ENCODE data around the gene IGFBP4. TPM values are rescaled to one million over a fixed set of nuclear protein-coding genes. Genes with fewer than 3 reads are reported as not detected.
"Not testable (repeated sequence)": the region's sequence is repeated elsewhere in the genome, so short reads cannot be mapped to it uniquely, and the experiment has no call there.

IGFBP4 gene
- total RNA-seq = 83.9 and 84.3 TPM in 2 replicates

- intact Hi-C loops (cut with micrococcal nuclease) = loop anchor here (1.0 kb wide), 3 partner anchors 25 to 85 kb away; no protein-coding TSS in a partner anchor
- Mint-ChIP-seq H3K27ac (peak within 1 kb of the TSS; percentile 90), H3K4me1 (ENCODE audit: low read depth) (peaks cover 62% of the 10 kb centered on the region), H3K9me3 (no peaks in the 10 kb centered on the region), H3K4me3 (peak within 1 kb of the TSS; percentile 80), H3K36me3 (ENCODE audit: low read depth) (no peaks in the 10 kb centered on the region), H3K27me3 (ENCODE audit: insufficient read depth) (peaks cover 7% of the 10 kb centered on the region)
- peak; percentile 63 for DNase-seq (ENCODE audit: low spot score)
Observed at GRCh38 chr17:40443196-40443987, at the start of gene IGFBP4. TSS of gene IGFBP4 (plus strand) at chr17:40443450. CDS start at chr17:40443736, 286 bp downstream.

- H3K27ac Mint-ChIP-seq = no peak overlapping the region
- H3K27me3 Mint-ChIP-seq (ENCODE audit: insufficient read depth) = no peaks in the 10 kb centered on the region
- no peaks in the 10 kb centered on the region for H3K9me3 Mint-ChIP-seq
- DNase-seq (ENCODE audit: low spot score) = no peak
- intact Hi-C loops (cut with micrococcal nuclease) = loop anchor here (1.0 kb wide), 4 partner anchors 16 to 161 kb away; partner anchors contain the start of gene IGFBP4
- H3K4me3 Mint-ChIP-seq = no peak overlapping the region
- peaks cover 55% of the 10 kb centered on the region for H3K36me3 Mint-ChIP-seq (ENCODE audit: low read depth)
- H3K4me1 Mint-ChIP-seq (ENCODE audit: low read depth) = peaks cover 42% of the 10 kb centered on the region
Observed at GRCh38 chr17:40399185-40399584, 44.1 kb upstream of the IGFBP4 start.

GRCh38 chr17:40402668-40403067 is 40.6 kb upstream of the IGFBP4 start:
- Mint-ChIP-seq H3K36me3 (ENCODE audit: low read depth) (peaks cover 60% of the 10 kb centered on the region), H3K27ac (peak overlapping the region; percentile 54), H3K4me1 (ENCODE audit: low read depth) (peaks cover 39% of the 10 kb centered on the region), H3K4me3 (no peak overlapping the region), H3K27me3 (ENCODE audit: insufficient read depth) (no peaks in the 10 kb centered on the region), H3K9me3 (no peaks in the 10 kb centered on the region)
- no peak for DNase-seq (ENCODE audit: low spot score)
- intact Hi-C loops (cut with micrococcal nuclease) = loop anchor here (1.0 to 5.0 kb wide), 2 partner anchors 13 to 75 kb away; no protein-coding TSS in a partner anchor

GRCh38 chr17:40404003-40404402 is 39.2 kb upstream of the IGFBP4 start:
- H3K4me3 Mint-ChIP-seq = no peak overlapping the region
- H3K27ac Mint-ChIP-seq = no peak overlapping the region
- DNase-seq (ENCODE audit: low spot score) = no peak
- peaks cover 39% of the 10 kb centered on the region for H3K4me1 Mint-ChIP-seq (ENCODE audit: low read depth)
- intact Hi-C loops (cut with micrococcal nuclease) = loop anchor here (5.0 kb wide), 1 partner anchor 73 kb away; no protein-coding TSS in a partner anchor
- H3K9me3 Mint-ChIP-seq = no peaks in the 10 kb centered on the region
- H3K27me3 Mint-ChIP-seq (ENCODE audit: insufficient read depth) = no peaks in the 10 kb centered on the region
- peaks cover 52% of the 10 kb centered on the region for H3K36me3 Mint-ChIP-seq (ENCODE audit: low read depth)

- Mint-ChIP-seq H3K9me3 (no peaks in the 10 kb centered on the region), H3K4me1 (ENCODE audit: low read depth) (peaks cover 34% of the 10 kb centered on the region)
Observed at GRCh38 chr17:40407460-40407859, 35.8 kb upstream of the IGFBP4 start.

GRCh38 chr17:40409540-40409939 is 33.7 kb upstream of the IGFBP4 start:
- Mint-ChIP-seq H3K36me3 (ENCODE audit: low read depth) (peaks cover 44% of the 10 kb centered on the region), H3K4me1 (ENCODE audit: low read depth) (peaks cover 27% of the 10 kb centered on the region)
- DNase-seq (ENCODE audit: low spot score); H3K27me3 Mint-ChIP-seq (ENCODE audit: insufficient read depth); H3K27ac Mint-ChIP-seq; H3K9me3 Mint-ChIP-seq; intact Hi-C loops (cut with micrococcal nuclease); H3K4me3 Mint-ChIP-seq: not testable (repeated sequence)

More at GRCh38 chr17:40407460-40407859, 35.8 kb upstream of the IGFBP4 start:
- H3K27me3 Mint-ChIP-seq (ENCODE audit: insufficient read depth) = no peaks in the 10 kb centered on the region
- no peak for DNase-seq (ENCODE audit: low spot score)
- H3K36me3 Mint-ChIP-seq (ENCODE audit: low read depth) = peaks cover 49% of the 10 kb centered on the region
- H3K4me3 Mint-ChIP-seq = no peak overlapping the region
- H3K27ac Mint-ChIP-seq = no peak overlapping the region
- intact Hi-C loops (cut with micrococcal nuclease) = no loop called here

- Mint-ChIP-seq H3K4me1 (ENCODE audit: low read depth) (peaks cover 27% of the 10 kb centered on the region), H3K27ac (no peak overlapping the region), H3K9me3 (no peaks in the 10 kb centered on the region), H3K27me3 (ENCODE audit: insufficient read depth) (no peaks in the 10 kb centered on the region), H3K36me3 (ENCODE audit: low read depth) (peaks cover 41% of the 10 kb centered on the region), H3K4me3 (no peak overlapping the region)
- intact Hi-C loops (cut with micrococcal nuclease) = no loop called here
- DNase-seq (ENCODE audit: low spot score) = no peak
Observed at GRCh38 chr17:40410082-40410481, 33.2 kb upstream of the IGFBP4 start.

- Mint-ChIP-seq H3K4me3 (no peak overlapping the region), H3K27me3 (ENCODE audit: insufficient read depth) (no peaks in the 10 kb centered on the region), H3K4me1 (ENCODE audit: low read depth) (peaks cover 43% of the 10 kb centered on the region), H3K9me3 (no peaks in the 10 kb centered on the region), H3K36me3 (ENCODE audit: low read depth) (peaks cover 40% of the 10 kb centered on the region), H3K27ac (peak overlapping the region; percentile 31)
- DNase-seq (ENCODE audit: low spot score) = no peak
- intact Hi-C loops (cut with micrococcal nuclease) = no loop called here
Observed at GRCh38 chr17:40411821-40412220, 31.4 kb upstream of the IGFBP4 start.

GRCh38 chr17:40412880-40413279 is 30.4 kb upstream of the IGFBP4 start:
- peaks cover 47% of the 10 kb centered on the region for H3K4me1 Mint-ChIP-seq (ENCODE audit: low read depth)
- DNase-seq (ENCODE audit: low spot score) = no peak
- no peaks in the 10 kb centered on the region for H3K27me3 Mint-ChIP-seq (ENCODE audit: insufficient read depth)
- no peak overlapping the region for H3K4me3 Mint-ChIP-seq
- intact Hi-C loops (cut with micrococcal nuclease) = no loop called here
- H3K36me3 Mint-ChIP-seq (ENCODE audit: low read depth) = peaks cover 37% of the 10 kb centered on the region
- H3K9me3 Mint-ChIP-seq = no peaks in the 10 kb centered on the region
- H3K27ac Mint-ChIP-seq = no peak overlapping the region

GRCh38 chr17:40414312-40414711 is 28.9 kb upstream of the IGFBP4 start:
- H3K27ac Mint-ChIP-seq; H3K27me3 Mint-ChIP-seq (ENCODE audit: insufficient read depth); H3K4me3 Mint-ChIP-seq; H3K9me3 Mint-ChIP-seq; DNase-seq (ENCODE audit: low spot score); intact Hi-C loops (cut with micrococcal nuclease): not testable (repeated sequence)
- H3K36me3 Mint-ChIP-seq (ENCODE audit: low read depth) = peaks cover 37% of the 10 kb centered on the region
- H3K4me1 Mint-ChIP-seq (ENCODE audit: low read depth) = peaks cover 49% of the 10 kb centered on the region

- no peaks in the 10 kb centered on the region for H3K27me3 Mint-ChIP-seq (ENCODE audit: insufficient read depth)
- DNase-seq (ENCODE audit: low spot score) = no peak
- no peak overlapping the region for H3K27ac Mint-ChIP-seq
- H3K36me3 Mint-ChIP-seq (ENCODE audit: low read depth) = peaks cover 29% of the 10 kb centered on the region
- intact Hi-C loops (cut with micrococcal nuclease) = loop anchor here (1.0 kb wide), 3 partner anchors 12 to 57 kb away; no protein-coding TSS in a partner anchor
- H3K9me3 Mint-ChIP-seq = no peaks in the 10 kb centered on the region
- peaks cover 51% of the 10 kb centered on the region for H3K4me1 Mint-ChIP-seq (ENCODE audit: low read depth)
- H3K4me3 Mint-ChIP-seq = peak overlapping the region; percentile 74
Observed at GRCh38 chr17:40415390-40415789, 27.9 kb upstream of the IGFBP4 start.

- no peak for DNase-seq (ENCODE audit: low spot score)
- H3K4me1 Mint-ChIP-seq (ENCODE audit: low read depth) = peaks cover 45% of the 10 kb centered on the region
Observed at GRCh38 chr17:40416671-40417070, 26.6 kb upstream of the IGFBP4 start.

GRCh38 chr17:40417258-40417608 is 26.0 kb upstream of the IGFBP4 start:
- H3K4me1 Mint-ChIP-seq (ENCODE audit: low read depth) = peaks cover 40% of the 10 kb centered on the region
- H3K27ac Mint-ChIP-seq = peak overlapping the region; percentile 92
- no peak for DNase-seq (ENCODE audit: low spot score)
- H3K9me3 Mint-ChIP-seq = no peaks in the 10 kb centered on the region
- H3K4me3 Mint-ChIP-seq = peak overlapping the region; percentile 96
- intact Hi-C loops (cut with micrococcal nuclease) = loop anchor here (1.0 to 2.0 kb wide), 4 partner anchors 16 to 143 kb away; no protein-coding TSS in a partner anchor
- peaks cover 2% of the 10 kb centered on the region for H3K27me3 Mint-ChIP-seq (ENCODE audit: insufficient read depth)
- H3K36me3 Mint-ChIP-seq (ENCODE audit: low read depth) = peaks cover 16% of the 10 kb centered on the region

More at GRCh38 chr17:40416671-40417070, 26.6 kb upstream of the IGFBP4 start:
- intact Hi-C loops (cut with micrococcal nuclease) = loop anchor here (1.0 to 2.0 kb wide), 4 partner anchors 16 to 144 kb away; no protein-coding TSS in a partner anchor
- peak overlapping the region; percentile 96 for H3K4me3 Mint-ChIP-seq
- H3K9me3 Mint-ChIP-seq = no peaks in the 10 kb centered on the region
- H3K27me3 Mint-ChIP-seq (ENCODE audit: insufficient read depth) = no peaks in the 10 kb centered on the region
- peaks cover 19% of the 10 kb centered on the region for H3K36me3 Mint-ChIP-seq (ENCODE audit: low read depth)
- peak overlapping the region; percentile 92 for H3K27ac Mint-ChIP-seq

All from activated T-helper 1 cell treated with anti-CD3 and anti-CD28 coated beads, Interleukin-12 subunit alpha, Interleukin-12 subunit beta, Interleukin-2, Interleukin-4 antibody, amounts not matched to agents 30 ng/mL and 10 ng/mL and 1 ng/mL, durations not matched to agents 14 hours and 24 hours and 36 hours (primary cell).